Raji (cell line): ENCODE results near the gene MARCO.

Source experiments
- POLR2A ChIP-seq: IDR thresholded peaks from 2 replicates; pipeline ENCODE4 v1.6.1; 2011; ENCODE audit warnings: low read depth, low read length, control low read depth; ENCODE audit not compliant: insufficient read depth

Gene MARCO

GRCh38 chr2:118954297-118955060 lies 12.5 kb downstream of the MARCO start:
- TF ChIP-seq POLR2A, result no peak

GRCh38 chr2:118965737-118966136 lies 23.7 kb downstream of the MARCO start:
- TF ChIP-seq POLR2A, result no peak

- no peak for TF ChIP-seq POLR2A
Measured at GRCh38 chr2:118967124-118967880, 25.3 kb downstream of the MARCO start.

GRCh38 chr2:118968042-118968441 lies 26.0 kb downstream of the MARCO start:
- no peak for TF ChIP-seq POLR2A

- no peak for TF ChIP-seq POLR2A
Measured at GRCh38 chr2:118968961-118969733, 27.2 kb downstream of the MARCO start.

- TF ChIP-seq POLR2A, result no peak
Measured at GRCh38 chr2:118969734-118970395, 27.9 kb downstream of the MARCO start.

- TF ChIP-seq POLR2A, result no peak
Measured at GRCh38 chr2:118970396-118971135, 28.6 kb downstream of the MARCO start.

- no peak for TF ChIP-seq POLR2A
Measured at GRCh38 chr2:118971245-118972122, 29.5 kb downstream of the MARCO start.

- TF ChIP-seq POLR2A, result no peak
Measured at GRCh38 chr2:118973542-118973951, 31.6 kb downstream of the MARCO start.

- no peak for TF ChIP-seq POLR2A
Measured at GRCh38 chr2:118974103-118974993, 32.4 kb downstream of the MARCO start.

- no peak for TF ChIP-seq POLR2A
Measured at GRCh38 chr2:118975133-118975532, 33.1 kb downstream of the MARCO start.

- no peak for TF ChIP-seq POLR2A
Measured at GRCh38 chr2:118978064-118978463, 36.1 kb downstream of the MARCO start.
